K562 (cell line): ENCODE results near the gene POLR2L. TPM values are rescaled to one million over a fixed set of nuclear protein-coding genes. Genes with fewer than 3 reads are reported as not detected.

Experiments used
- ARID2 ChIP-seq: fragments of 450-650 bp; IDR thresholded peaks from 2 replicates; pipeline ENCODE4 v1.6.1; 2017; ENCODE audit warnings: antibody characterized with exemption, mild to moderate bottlenecking
- DNMT1 ChIP-seq: fragments of 450-650 bp; IDR thresholded peaks from 2 replicates; pipeline ENCODE4 v1.6.1; 2016; ENCODE audit warnings: antibody characterized with exemption, mild to moderate bottlenecking
- ESRRA ChIP-seq: fragments of 450-650 bp; IDR thresholded peaks from 2 replicates; pipeline ENCODE4 v1.6.1; 2014; ENCODE audit warnings: low read depth, mild to moderate bottlenecking, moderate library complexity, borderline replicate concordance
- GTF2F1 ChIP-seq: IDR thresholded peaks from 2 replicates; pipeline ENCODE4 v1.6.1; 2011; ENCODE audit warnings: low read depth, low read length, improper control_type of control experiment
- HLTF ChIP-seq: fragments of 450-650 bp; IDR thresholded peaks from 2 replicates; pipeline ENCODE4 v1.6.1; 2016
- NFXL1 ChIP-seq: fragments of 450-650 bp; formaldehyde crosslinking; IDR thresholded peaks from 2 replicates; pipeline ENCODE4 v1.4.0; 2021; ENCODE audit warnings: mild to moderate bottlenecking
- PHF21A ChIP-seq: fragments of 450-650 bp; IDR thresholded peaks from 2 replicates; pipeline ENCODE4 v1.6.1; 2017; ENCODE audit warnings: low read depth, borderline replicate concordance
- POLR2AphosphoS2 ChIP-seq: IDR thresholded peaks from 2 replicates; pipeline ENCODE4 v1.6.1; 2012; ENCODE audit warnings: low read length, improper control_type of control experiment
- POLR3G ChIP-seq: IDR thresholded peaks from 2 replicates; pipeline ENCODE4 v1.6.1; 2011; ENCODE audit not compliant: insufficient read length, insufficient replicate concordance; ENCODE audit errors: extremely low read depth
- ZBED1 ChIP-seq: IDR thresholded peaks from 2 replicates; pipeline ENCODE4 v1.6.1; 2014
- ZNF124 ChIP-seq: sonication (generic); formaldehyde crosslinking; IDR thresholded peaks from 2 replicates; pipeline ENCODE4 v1.8.1; 2022; ENCODE audit warnings: missing genetic modification reagents
- ZNF253 ChIP-seq: fragments of 250-450 bp; sonication (Bioruptor Pico); conservative IDR thresholded peaks from 2 replicates; pipeline ENCODE4 v1.6.1; 2021; ENCODE audit warnings: mild to moderate bottlenecking
- polyA plus RNA-seq, 8 experiments: library from polyadenylated mRNA; depleted of rRNA in 4 of 8; stranded (reverse) in 5 of 8; unstranded in 3 of 8; fragments of >200 nt; fragmentation: Nextera tagmentation in 2 of 8; fragmentation: Illumina TruSeq in 1 of 8; extraction: Ambion mirVana in 2 of 8; extraction: Trizol in 1 of 8; gene quantifications; 2 replicates each; pipeline versions ENCODE4 v1.2.1 to v1.2.3, GENCODE V29; 2011 to 2014; ENCODE audit warnings: inconsistent platforms in 1 of 8, missing spikeins in 1 of 8
- total RNA-seq, 7 experiments: library from RNA; depleted of rRNA in 6 of 7; stranded (reverse); fragments of >200 nt in 6 of 7; fragmentation: Illumina TruSeq in 2 of 7; extraction: Trizol in 2 of 7; gene quantifications; 2 replicates each; pipeline versions ENCODE4 v1.2.1 to v1.2.3, GENCODE V29; 2011 to 2021; ENCODE audit warnings: low replicate concordance in 1 of 7
- TF ChIP-seq, protein P1 (sequence below), 2 experiments: fragments of 450-650 bp in 1 of 2; sonication (generic) in 1 of 2; formaldehyde crosslinking in 1 of 2; IDR thresholded peaks; 2 replicates each; pipeline versions ENCODE4 v1.7.1 to v1.9.0; 2016 to 2022; ENCODE audit warnings: inconsistent platforms in 1 of 2, mild to moderate bottlenecking in 1 of 2, missing genetic modification reagents in 1 of 2
- TF ChIP-seq, protein P2 (sequence below): sonication (generic); formaldehyde crosslinking; IDR thresholded peaks from 2 replicates; pipeline ENCODE4 v1.8.0; 2022; ENCODE audit warnings: mild to moderate bottlenecking, missing genetic modification reagents
- TF ChIP-seq, protein P3 (sequence below): sonication (generic); IDR thresholded peaks from 2 replicates; pipeline ENCODE4 v1.6.1; 2016

The POLR2L gene
- total and polyA plus RNA-seq, 9 of the 15 experiments (the other 6 are each of a cell fraction or from before 2014, with no cell fraction given), result 38.3 to 688 (median 108) TPM

DNA sequence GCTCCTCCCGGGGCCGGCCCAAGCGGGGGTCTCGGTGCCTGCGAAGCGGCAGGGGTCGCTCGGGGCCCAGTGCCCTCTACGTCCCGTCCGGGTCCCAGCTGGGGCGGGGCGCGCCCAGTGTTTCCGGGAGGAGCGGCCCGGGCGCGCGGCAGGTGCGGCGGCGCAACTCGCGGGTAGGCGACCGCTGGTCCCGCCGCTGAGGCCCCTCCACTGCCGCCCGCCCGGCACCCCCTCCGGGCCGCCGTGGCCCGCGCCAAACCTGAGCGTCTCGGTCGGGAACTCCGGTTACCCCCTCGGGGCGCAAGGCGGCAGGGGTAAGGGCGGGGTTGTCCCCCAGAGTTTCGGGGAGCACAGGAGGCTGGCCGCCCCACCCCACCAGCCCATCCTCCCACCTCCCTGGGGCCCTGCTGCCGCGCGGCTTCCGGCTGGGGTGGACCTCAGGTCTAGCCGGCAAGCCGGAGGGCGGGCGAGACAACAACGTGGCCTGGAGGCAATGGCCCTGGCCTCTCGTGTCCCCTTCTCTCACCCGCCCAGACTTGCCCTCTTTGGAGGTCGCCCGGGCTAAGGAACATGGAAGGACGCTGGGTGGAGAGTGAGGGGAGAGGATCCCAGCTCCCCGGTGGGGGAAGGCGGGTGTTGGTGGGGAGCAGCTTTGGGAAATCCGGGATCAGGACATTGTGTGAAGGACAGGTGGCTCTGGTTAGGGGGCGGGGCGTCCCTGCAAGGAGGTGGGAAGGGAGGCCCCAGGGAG lies 15.0 kb downstream of the POLR2L start (continued):
- TF ChIP-seq, protein P1, sequence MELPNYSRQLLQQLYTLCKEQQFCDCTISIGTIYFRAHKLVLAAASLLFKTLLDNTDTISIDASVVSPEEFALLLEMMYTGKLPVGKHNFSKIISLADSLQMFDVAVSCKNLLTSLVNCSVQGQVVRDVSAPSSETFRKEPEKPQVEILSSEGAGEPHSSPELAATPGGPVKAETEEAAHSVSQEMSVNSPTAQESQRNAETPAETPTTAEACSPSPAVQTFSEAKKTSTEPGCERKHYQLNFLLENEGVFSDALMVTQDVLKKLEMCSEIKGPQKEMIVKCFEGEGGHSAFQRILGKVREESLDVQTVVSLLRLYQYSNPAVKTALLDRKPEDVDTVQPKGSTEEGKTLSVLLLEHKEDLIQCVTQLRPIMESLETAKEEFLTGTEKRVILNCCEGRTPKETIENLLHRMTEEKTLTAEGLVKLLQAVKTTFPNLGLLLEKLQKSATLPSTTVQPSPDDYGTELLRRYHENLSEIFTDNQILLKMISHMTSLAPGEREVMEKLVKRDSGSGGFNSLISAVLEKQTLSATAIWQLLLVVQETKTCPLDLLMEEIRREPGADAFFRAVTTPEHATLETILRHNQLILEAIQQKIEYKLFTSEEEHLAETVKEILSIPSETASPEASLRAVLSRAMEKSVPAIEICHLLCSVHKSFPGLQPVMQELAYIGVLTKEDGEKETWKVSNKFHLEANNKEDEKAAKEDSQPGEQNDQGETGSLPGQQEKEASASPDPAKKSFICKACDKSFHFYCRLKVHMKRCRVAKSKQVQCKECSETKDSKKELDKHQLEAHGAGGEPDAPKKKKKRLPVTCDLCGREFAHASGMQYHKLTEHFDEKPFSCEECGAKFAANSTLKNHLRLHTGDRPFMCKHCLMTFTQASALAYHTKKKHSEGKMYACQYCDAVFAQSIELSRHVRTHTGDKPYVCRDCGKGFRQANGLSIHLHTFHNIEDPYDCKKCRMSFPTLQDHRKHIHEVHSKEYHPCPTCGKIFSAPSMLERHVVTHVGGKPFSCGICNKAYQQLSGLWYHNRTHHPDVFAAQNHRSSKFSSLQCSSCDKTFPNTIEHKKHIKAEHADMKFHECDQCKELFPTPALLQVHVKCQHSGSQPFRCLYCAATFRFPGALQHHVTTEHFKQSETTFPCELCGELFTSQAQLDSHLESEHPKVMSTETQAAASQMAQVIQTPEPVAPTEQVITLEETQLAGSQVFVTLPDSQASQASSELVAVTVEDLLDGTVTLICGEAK (IDR thresholded peaks at IDR 0.05), result peak; percentile 52; the same call in 1 of the 2 replicates
- TF ChIP-seq, protein P1 (CRISPR knock-in tag; IDR thresholded peaks at IDR 0.05), result no peak
- TF ChIP-seq ZNF253 (no peak), PHF21A (no peak), HLTF (no peak), DNMT1 (no peak), NFXL1 (CRISPR knock-in tag) (no peak), ZNF124 (CRISPR knock-in tag) (no peak), ARID2 (no peak), ZBED1 (no peak), GTF2F1 (no peak), POLR2AphosphoS2 (no peak), ESRRA (peak; percentile 65), POLR3G (no peak)
- TF ChIP-seq, protein P2, sequence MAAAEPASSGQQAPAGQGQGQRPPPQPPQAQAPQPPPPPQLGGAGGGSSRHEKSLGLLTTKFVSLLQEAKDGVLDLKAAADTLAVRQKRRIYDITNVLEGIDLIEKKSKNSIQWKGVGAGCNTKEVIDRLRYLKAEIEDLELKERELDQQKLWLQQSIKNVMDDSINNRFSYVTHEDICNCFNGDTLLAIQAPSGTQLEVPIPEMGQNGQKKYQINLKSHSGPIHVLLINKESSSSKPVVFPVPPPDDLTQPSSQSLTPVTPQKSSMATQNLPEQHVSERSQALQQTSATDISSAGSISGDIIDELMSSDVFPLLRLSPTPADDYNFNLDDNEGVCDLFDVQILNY (CRISPR knock-in tag), result no peak
- TF ChIP-seq, protein P3, sequence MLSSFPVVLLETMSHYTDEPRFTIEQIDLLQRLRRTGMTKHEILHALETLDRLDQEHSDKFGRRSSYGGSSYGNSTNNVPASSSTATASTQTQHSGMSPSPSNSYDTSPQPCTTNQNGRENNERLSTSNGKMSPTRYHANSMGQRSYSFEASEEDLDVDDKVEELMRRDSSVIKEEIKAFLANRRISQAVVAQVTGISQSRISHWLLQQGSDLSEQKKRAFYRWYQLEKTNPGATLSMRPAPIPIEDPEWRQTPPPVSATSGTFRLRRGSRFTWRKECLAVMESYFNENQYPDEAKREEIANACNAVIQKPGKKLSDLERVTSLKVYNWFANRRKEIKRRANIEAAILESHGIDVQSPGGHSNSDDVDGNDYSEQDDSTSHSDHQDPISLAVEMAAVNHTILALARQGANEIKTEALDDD, result no peak
